GM18517 (cell line): ENCODE results near the gene MAP3K14.

ENCODE experiments used
- ATAC-seq: cut with Tn5 transposase; IDR thresholded peaks from one replicate; pipeline ENCODE4 v1.9.1; 2021; ENCODE audit warnings: mild to moderate bottlenecking, moderate library complexity; ENCODE audit not compliant: unreplicated experiment

Gene MAP3K14

GRCh38 chr17:45225051-45225700 is 91.6 kb downstream of the MAP3K14 start:
- ATAC-seq, result no peak

GRCh38 chr17:45224671-45225050 is 92.2 kb downstream of the MAP3K14 start:
- no peak for ATAC-seq

GRCh38 chr17:45223539-45224528 is 93.0 kb downstream of the MAP3K14 start:
- ATAC-seq, result no peak

- no peak for ATAC-seq
These were observed 93.8 kb downstream of the MAP3K14 start for GRCh38 chr17:45222996-45223538.

- no peak for ATAC-seq
These were observed 94.4 kb downstream of the MAP3K14 start for GRCh38 chr17:45222289-45222995.

- ATAC-seq, result no peak
These were observed 94.9 kb downstream of the MAP3K14 start for GRCh38 chr17:45222014-45222288.

GRCh38 chr17:45221081-45222013 is 95.5 kb downstream of the MAP3K14 start, which contains the start of gene FMNL1:
Gene FMNL1 (plus strand): TSS chr17:45221885. CDS start chr17:45222125, 240 bp downstream.
- ATAC-seq, result no peak

GRCh38 chr17:45220079-45220478 is 96.7 kb downstream of the MAP3K14 start:
- ATAC-seq, result no peak

- ATAC-seq, result no peak
These were observed 97.7 kb downstream of the MAP3K14 start for GRCh38 chr17:45218895-45219661.
